WTC11 (cell line): Measurements from ENCODE around the gene C1QTNF6. TPM values are rescaled to one million over a fixed set of nuclear protein-coding genes. Genes with fewer than 3 reads are reported as not detected.

Experiments used
- ATAC-seq: fragments of 200-7000 bp; cut with Tn5 transposase; 2 replicates; pipeline ENCODE4 v1.10.0; 2021; ENCODE audit warnings: mild to moderate bottlenecking, moderate library complexity
- CTCF ChIA-PET: fragments of 300-600 bp; sonication (Branson Sonifier 250); formaldehyde crosslinking; loops from one replicate; lab custom pipeline; 2021; ENCODE audit warnings: antibody characterized with exemption; lab: Charles Lee
- POLR2A ChIA-PET: fragments of 350-600 bp; sonication (Branson Sonifier 250); formaldehyde crosslinking; loops from one replicate; lab custom pipeline; 2021; ENCODE audit warnings: antibody characterized with exemption; lab: Charles Lee
- DNase-seq: peaks from one replicate; pipeline ENCODE4 v3.0.0; 2021; ENCODE audit warnings: low spot score
- H3K27ac Mint-ChIP-seq: 2 replicates; pipeline ENCODE4 v1.8.0; 2021; ENCODE audit warnings: mixed read lengths
- H3K27me3 Mint-ChIP-seq: 2 replicates; pipeline ENCODE4 v1.8.0; 2021; ENCODE audit warnings: low read depth, mild to moderate bottlenecking, moderate library complexity, mixed read lengths
- H3K36me3 Mint-ChIP-seq: 2 replicates; pipeline ENCODE4 v1.8.0; 2021; ENCODE audit warnings: mixed read lengths
- H3K4me1 Mint-ChIP-seq: 2 replicates; pipeline ENCODE4 v1.8.0; 2022; ENCODE audit warnings: mixed read lengths
- H3K4me3 Mint-ChIP-seq: 2 replicates; pipeline ENCODE4 v1.8.0; 2021; ENCODE audit warnings: mild to moderate bottlenecking, moderate library complexity, mixed read lengths
- H3K9me3 Mint-ChIP-seq: 2 replicates; pipeline ENCODE4 v1.8.0; 2021; ENCODE audit warnings: mixed read lengths
- CDX4 ChIP-seq: fragments of 250-450 bp; sonication (Bioruptor Pico); IDR thresholded peaks from 2 replicates; pipeline ENCODE4 v1.9.0; 2021; ENCODE audit warnings: moderate library complexity, mild to moderate bottlenecking, inconsistent platforms, borderline replicate concordance
- CTCF ChIP-seq: fragments of 200-600 bp; IDR thresholded peaks from 2 replicates; pipeline ENCODE4 v1.8.0; 2022; ENCODE audit warnings: antibody characterized with exemption
- ERG ChIP-seq: fragments of 250-450 bp; sonication (Bioruptor Pico); IDR thresholded peaks from 2 replicates; pipeline ENCODE4 v1.8.0; 2021; ENCODE audit warnings: mild to moderate bottlenecking
- FOXK1 ChIP-seq: sonication (generic); formaldehyde crosslinking; IDR thresholded peaks from 2 replicates; pipeline ENCODE4 v1.8.0; 2022; ENCODE audit warnings: mild to moderate bottlenecking, moderate library complexity, missing genetic modification reagents
- FOXP4 ChIP-seq: sonication (generic); formaldehyde crosslinking; IDR thresholded peaks from 2 replicates; pipeline ENCODE4 v1.8.0; 2022; ENCODE audit warnings: mild to moderate bottlenecking, missing genetic modification reagents
- IRF2 ChIP-seq: sonication (generic); formaldehyde crosslinking; IDR thresholded peaks from 2 replicates; pipeline ENCODE4 v1.8.0; 2022; ENCODE audit warnings: low read depth, missing genetic modification reagents, borderline replicate concordance
- MAX ChIP-seq: sonication (generic); formaldehyde crosslinking; IDR thresholded peaks from 2 replicates; pipeline ENCODE4 v1.8.0; 2022; ENCODE audit warnings: mild to moderate bottlenecking, missing genetic modification reagents
- MXD4 ChIP-seq: fragments of 250-450 bp; sonication (Bioruptor Pico); IDR thresholded peaks from 2 replicates; pipeline ENCODE4 v1.8.0; 2021; ENCODE audit warnings: mild to moderate bottlenecking, moderate library complexity, borderline replicate concordance
- NFYB ChIP-seq: sonication (generic); formaldehyde crosslinking; conservative IDR thresholded peaks from 2 replicates; pipeline ENCODE4 v1.8.0; 2022; ENCODE audit warnings: low read depth, missing genetic modification reagents
- OVOL2 ChIP-seq: fragments of 250-450 bp; sonication (Bioruptor Pico); IDR thresholded peaks from 2 replicates; pipeline ENCODE4 v1.9.0; 2021; ENCODE audit warnings: mild to moderate bottlenecking, borderline replicate concordance
- PRRX2 ChIP-seq: fragments of 250-450 bp; sonication (Bioruptor Pico); IDR thresholded peaks from 2 replicates; pipeline ENCODE4 v1.8.0; 2021; ENCODE audit warnings: mild to moderate bottlenecking
- RELA ChIP-seq: sonication (generic); formaldehyde crosslinking; IDR thresholded peaks from 2 replicates; pipeline ENCODE4 v1.8.1; 2022; ENCODE audit warnings: missing genetic modification reagents, mild to moderate bottlenecking, borderline replicate concordance
- SP1 ChIP-seq: sonication (generic); formaldehyde crosslinking; conservative IDR thresholded peaks from 2 replicates; pipeline ENCODE4 v1.8.1; 2022; ENCODE audit warnings: missing genetic modification reagents
- TCF7 ChIP-seq: sonication (generic); formaldehyde crosslinking; IDR thresholded peaks from 2 replicates; pipeline ENCODE4 v1.8.0; 2022; ENCODE audit warnings: mild to moderate bottlenecking, low read depth, missing genetic modification reagents, moderate library complexity
- TEAD1 ChIP-seq: sonication (generic); formaldehyde crosslinking; IDR thresholded peaks from 2 replicates; pipeline ENCODE4 v1.8.0; 2022; ENCODE audit warnings: mild to moderate bottlenecking, missing genetic modification reagents
- USF1 ChIP-seq: sonication (generic); formaldehyde crosslinking; IDR thresholded peaks from 2 replicates; pipeline ENCODE4 v1.8.0; 2022; ENCODE audit warnings: mild to moderate bottlenecking, missing genetic modification reagents
- ZNF219 ChIP-seq: sonication (generic); formaldehyde crosslinking; IDR thresholded peaks from 2 replicates; pipeline ENCODE4 v1.8.0; 2023; ENCODE audit warnings: missing genetic modification reagents, mild to moderate bottlenecking, borderline replicate concordance
- ZNF281 ChIP-seq: sonication (generic); formaldehyde crosslinking; IDR thresholded peaks from 2 replicates; pipeline ENCODE4 v1.8.0; 2023; ENCODE audit warnings: mild to moderate bottlenecking, missing genetic modification reagents
- ZNF396 ChIP-seq: fragments of 250-450 bp; sonication (Bioruptor Pico); IDR thresholded peaks from 2 replicates; pipeline ENCODE4 v1.8.0; 2021; ENCODE audit warnings: mild to moderate bottlenecking, moderate library complexity, borderline replicate concordance
- total RNA-seq: library from RNA; stranded (reverse); gene quantifications from 3 replicates; pipeline ENCODE4 v1.2.3, GENCODE V29; 2021

C1QTNF6 gene
- total RNA-seq, 1 experiment from 2014 or later, result 5.9 TPM

GRCh38 chr22:37172266-37173245 lies 15.5 kb downstream of the C1QTNF6 start:
- CTCF ChIA-PET, result interaction anchor here (0.7 to 2.4 kb wide), 9 partner anchors 14 to 389 kb away, joined by 3 to 12 read pairs (median 3); no protein-coding TSS in a partner anchor
- POLR2A ChIA-PET, result no interaction called here
- no peaks in the 10 kb centered on the region for H3K9me3 Mint-ChIP-seq
- peaks cover 5% of the 10 kb centered on the region for H3K27me3 Mint-ChIP-seq
- no peak for TF ChIP-seq IRF2 (CRISPR knock-in tag)
- TF ChIP-seq MXD4 (CRISPR knock-in tag), result no peak
- TF ChIP-seq ZNF281 (CRISPR knock-in tag), result no peak
- no peak for TF ChIP-seq FOXK1 (CRISPR knock-in tag)
- TF ChIP-seq TCF7 (CRISPR knock-in tag), result no peak
- TF ChIP-seq FOXP4 (CRISPR knock-in tag), result no peak
- TF ChIP-seq CTCF, result no peak
- no peak for TF ChIP-seq RELA (CRISPR knock-in tag)
- TF ChIP-seq ZNF396, result no peak
- no peak for TF ChIP-seq PRRX2 (CRISPR knock-in tag)
- DNase-seq (peak; percentile 8), ATAC-seq (no peak)
- no peak overlapping the region for H3K4me3 Mint-ChIP-seq
- H3K4me1 Mint-ChIP-seq, result peaks cover 37% of the 10 kb centered on the region
- H3K36me3 Mint-ChIP-seq, result no peaks in the 10 kb centered on the region
- no peak overlapping the region for H3K27ac Mint-ChIP-seq

- DNase-seq (no peak), ATAC-seq (no peak)
- Mint-ChIP-seq H3K27me3 (peaks cover 7% of the 10 kb centered on the region), H3K4me1 (peaks cover 41% of the 10 kb centered on the region), H3K27ac (no peak overlapping the region), H3K36me3 (no peaks in the 10 kb centered on the region), H3K4me3 (no peak overlapping the region), H3K9me3 (no peaks in the 10 kb centered on the region)
- CTCF ChIA-PET, result interaction anchor here (0.7 to 2.4 kb wide), 5 partner anchors 26 to 390 kb away, joined by 3 to 12 read pairs (median 7); no protein-coding TSS in a partner anchor
- POLR2A ChIA-PET, result no interaction called here
- no peak for TF ChIP-seq ERG (CRISPR knock-in tag)
- no peak for TF ChIP-seq USF1 (CRISPR knock-in tag)
- TF ChIP-seq SP1 (CRISPR knock-in tag), result no peak
- no peak for TF ChIP-seq RELA (CRISPR knock-in tag)
- TF ChIP-seq CDX4 (CRISPR knock-in tag), result no peak
- TF ChIP-seq MAX (CRISPR knock-in tag), result no peak
- TF ChIP-seq NFYB (CRISPR knock-in tag), result no peak
- no peak for TF ChIP-seq ZNF219
- no peak for TF ChIP-seq OVOL2 (CRISPR knock-in tag)
- TF ChIP-seq ZNF281 (CRISPR knock-in tag), result no peak
- no peak for TF ChIP-seq TEAD1 (CRISPR knock-in tag)
Measured at GRCh38 chr22:37171662-37172061, 16.4 kb downstream of the C1QTNF6 start.
